C4-2B (cell line): ENCODE measurements around the gene NFE2L2.
"Not testable (repeated sequence)": the region's sequence is repeated elsewhere in the genome, so short reads cannot be mapped to it uniquely, and the experiment has no call there.

ENCODE experiments used
- H3K27ac ChIP-seq: fragments of 450-650 bp; 2 replicates; pipeline ENCODE4 v1.5.1; 2017
- CTCF ChIP-seq: fragments of 450-650 bp; conservative IDR thresholded peaks from 2 replicates; pipeline ENCODE4 v1.5.1; 2017; ENCODE audit warnings: mild to moderate bottlenecking
- ZFX ChIP-seq: fragments of 450-650 bp; IDR thresholded peaks from 2 replicates; pipeline ENCODE4 v1.6.1; 2017

NFE2L2 gene

GRCh38 chr2:177201919-177202346 lies 62.6 kb downstream of the NFE2L2 start:
- no peak for TF ChIP-seq CTCF
- TF ChIP-seq ZFX, result no peak
- no peak overlapping the region for H3K27ac ChIP-seq

- not testable (repeated sequence) for H3K27ac ChIP-seq
These were observed 64.1 kb downstream of the NFE2L2 start for GRCh38 chr2:177200419-177200818.

GRCh38 chr2:177195194-177195593 lies 69.3 kb downstream of the NFE2L2 start:
- H3K27ac ChIP-seq, result no peak overlapping the region
- TF ChIP-seq ZFX (no peak), CTCF (no peak)

- H3K27ac ChIP-seq, result no peak overlapping the region
- no peak for TF ChIP-seq CTCF
- TF ChIP-seq ZFX, result no peak
These were observed 71.3 kb downstream of the NFE2L2 start for GRCh38 chr2:177193240-177193639.

- no peak overlapping the region for H3K27ac ChIP-seq
These were observed 71.7 kb downstream of the NFE2L2 start for GRCh38 chr2:177192788-177193187.

GRCh38 chr2:177190941-177191340 lies 73.6 kb downstream of the NFE2L2 start:
- H3K27ac ChIP-seq, result no peak overlapping the region
- TF ChIP-seq ZFX (no peak), CTCF (no peak)

More at GRCh38 chr2:177192788-177193187, 71.7 kb downstream of the NFE2L2 start:
- TF ChIP-seq CTCF, result no peak
- TF ChIP-seq ZFX, result no peak

- TF ChIP-seq ZFX (no peak), CTCF (no peak)
- no peak overlapping the region for H3K27ac ChIP-seq
These were observed 75.8 kb downstream of the NFE2L2 start for GRCh38 chr2:177188482-177189469.
